C4-2B (cell line): Measurements from ENCODE around the gene LOXL1.

ENCODE experiments used
- ZFX ChIP-seq: fragments of 450-650 bp; IDR thresholded peaks from 2 replicates; pipeline ENCODE4 v1.6.1; 2017
- TF ChIP-seq, protein P1 (sequence below): fragments of 450-650 bp; conservative IDR thresholded peaks from 2 replicates; pipeline ENCODE4 v1.5.1; 2017; ENCODE audit warnings: mild to moderate bottlenecking

DNA sequence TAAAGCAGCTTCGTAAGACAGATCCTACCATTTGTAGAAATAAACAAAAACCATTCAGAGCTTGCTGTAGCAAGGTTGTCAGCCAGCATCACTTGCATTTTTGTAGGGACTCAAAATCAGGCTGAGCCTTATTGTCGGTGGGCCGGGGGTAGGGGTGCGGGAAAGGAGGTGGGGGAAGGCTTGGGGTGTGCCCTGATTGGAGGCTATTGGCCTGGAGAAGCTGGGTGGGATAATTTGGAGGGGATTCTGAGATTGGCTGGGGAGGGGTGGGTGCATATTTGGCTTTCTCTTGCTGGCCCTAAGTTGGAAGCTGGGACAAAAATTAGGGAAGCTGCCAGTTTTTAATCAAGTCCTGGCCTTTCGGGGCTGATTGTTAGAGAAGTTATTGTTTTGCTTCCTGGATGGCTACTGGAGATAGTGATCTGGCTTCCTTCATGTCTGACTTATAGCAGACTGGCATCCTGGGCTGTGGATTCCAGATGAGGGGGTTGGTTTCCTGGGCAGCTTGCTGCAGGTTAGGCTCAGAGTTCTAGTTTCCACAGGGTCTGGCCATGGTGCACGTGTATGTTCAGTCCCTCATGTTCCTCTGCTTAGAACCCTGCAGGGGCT lies 43.0 kb downstream of the LOXL1 start:
- TF ChIP-seq, protein P1, sequence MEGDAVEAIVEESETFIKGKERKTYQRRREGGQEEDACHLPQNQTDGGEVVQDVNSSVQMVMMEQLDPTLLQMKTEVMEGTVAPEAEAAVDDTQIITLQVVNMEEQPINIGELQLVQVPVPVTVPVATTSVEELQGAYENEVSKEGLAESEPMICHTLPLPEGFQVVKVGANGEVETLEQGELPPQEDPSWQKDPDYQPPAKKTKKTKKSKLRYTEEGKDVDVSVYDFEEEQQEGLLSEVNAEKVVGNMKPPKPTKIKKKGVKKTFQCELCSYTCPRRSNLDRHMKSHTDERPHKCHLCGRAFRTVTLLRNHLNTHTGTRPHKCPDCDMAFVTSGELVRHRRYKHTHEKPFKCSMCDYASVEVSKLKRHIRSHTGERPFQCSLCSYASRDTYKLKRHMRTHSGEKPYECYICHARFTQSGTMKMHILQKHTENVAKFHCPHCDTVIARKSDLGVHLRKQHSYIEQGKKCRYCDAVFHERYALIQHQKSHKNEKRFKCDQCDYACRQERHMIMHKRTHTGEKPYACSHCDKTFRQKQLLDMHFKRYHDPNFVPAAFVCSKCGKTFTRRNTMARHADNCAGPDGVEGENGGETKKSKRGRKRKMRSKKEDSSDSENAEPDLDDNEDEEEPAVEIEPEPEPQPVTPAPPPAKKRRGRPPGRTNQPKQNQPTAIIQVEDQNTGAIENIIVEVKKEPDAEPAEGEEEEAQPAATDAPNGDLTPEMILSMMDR = no peak
- no peak for TF ChIP-seq ZFX
